Hepatocyte (in vitro differentiated cells): ENCODE measurements around the gene KANK4.

ENCODE experiments used
- EZH2 ChIP-seq: fragments of 200-600 bp; sonication (generic); IDR thresholded peaks from 2 replicates; pipeline ENCODE4 v1.6.1; 2016; ENCODE audit warnings: antibody characterized with exemption, mild to moderate bottlenecking, borderline replicate concordance
- EZH2phosphoT487 ChIP-seq: fragments of 200-600 bp; sonication (generic); IDR thresholded peaks from one replicate; pipeline ENCODE4 v1.6.1; 2018; ENCODE audit warnings: antibody characterized with exemption, mild to moderate bottlenecking, low read depth, moderate library complexity; ENCODE audit not compliant: unreplicated experiment, severe bottlenecking
- TF ChIP-seq, protein P1 (sequence below): fragments of 200-600 bp; sonication (generic); IDR thresholded peaks from 2 replicates; pipeline ENCODE4 v1.5.1; 2016; ENCODE audit warnings: antibody characterized with exemption, mild to moderate bottlenecking; ENCODE audit not compliant: poor library complexity

DNA sequence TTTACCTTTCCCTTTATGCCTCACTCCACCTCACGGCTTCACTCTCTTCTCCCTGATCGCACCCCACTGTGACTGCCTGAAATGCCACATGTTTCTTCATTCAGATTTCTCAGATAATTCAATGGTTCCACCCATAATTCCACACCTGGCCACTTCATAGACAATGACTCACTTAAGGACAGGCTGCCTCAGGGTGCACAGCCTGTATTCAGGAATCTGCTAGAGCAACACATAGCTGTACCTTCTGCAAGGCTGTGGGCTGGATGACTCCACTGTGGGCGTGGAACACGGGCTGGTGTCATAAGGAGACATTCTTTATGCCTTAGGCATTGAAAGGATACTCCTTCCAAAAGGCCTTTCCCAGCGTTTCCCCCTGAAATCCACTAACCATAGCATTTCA is 88.5 kb downstream of the KANK4 start:
- TF ChIP-seq, protein P1, sequence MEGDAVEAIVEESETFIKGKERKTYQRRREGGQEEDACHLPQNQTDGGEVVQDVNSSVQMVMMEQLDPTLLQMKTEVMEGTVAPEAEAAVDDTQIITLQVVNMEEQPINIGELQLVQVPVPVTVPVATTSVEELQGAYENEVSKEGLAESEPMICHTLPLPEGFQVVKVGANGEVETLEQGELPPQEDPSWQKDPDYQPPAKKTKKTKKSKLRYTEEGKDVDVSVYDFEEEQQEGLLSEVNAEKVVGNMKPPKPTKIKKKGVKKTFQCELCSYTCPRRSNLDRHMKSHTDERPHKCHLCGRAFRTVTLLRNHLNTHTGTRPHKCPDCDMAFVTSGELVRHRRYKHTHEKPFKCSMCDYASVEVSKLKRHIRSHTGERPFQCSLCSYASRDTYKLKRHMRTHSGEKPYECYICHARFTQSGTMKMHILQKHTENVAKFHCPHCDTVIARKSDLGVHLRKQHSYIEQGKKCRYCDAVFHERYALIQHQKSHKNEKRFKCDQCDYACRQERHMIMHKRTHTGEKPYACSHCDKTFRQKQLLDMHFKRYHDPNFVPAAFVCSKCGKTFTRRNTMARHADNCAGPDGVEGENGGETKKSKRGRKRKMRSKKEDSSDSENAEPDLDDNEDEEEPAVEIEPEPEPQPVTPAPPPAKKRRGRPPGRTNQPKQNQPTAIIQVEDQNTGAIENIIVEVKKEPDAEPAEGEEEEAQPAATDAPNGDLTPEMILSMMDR, result no peak
- TF ChIP-seq EZH2phosphoT487 (no peak), EZH2 (no peak)
